HS-5 (cell line): ENCODE data around the gene GRHL1.

Experiments used
- DNase-seq: peaks from one replicate; pipeline ENCODE4 v3.0.0-alpha.2; 2012; ENCODE audit warnings: low read depth

GRHL1 gene

GRCh38 chr2:9949239-9949991 lies 2.1 kb upstream of the GRHL1 start:
- no peak for DNase-seq

- DNase-seq = no peak
Observed at GRCh38 chr2:9949992-9950520, 1.4 kb upstream of the GRHL1 start.

GRCh38 chr2:9950521-9951271 lies 797 bp upstream of the GRHL1 start:
- no peak for DNase-seq

- no peak for DNase-seq
Observed at GRCh38 chr2:9951272-9951521, 296 bp upstream of the GRHL1 start.

GRCh38 chr2:9952286-9952737 lies 819 bp downstream of the GRHL1 start:
- DNase-seq = no peak

GRCh38 chr2:9952856-9953503 lies 1.5 kb downstream of the GRHL1 start:
- no peak for DNase-seq

- no peak for DNase-seq
Observed at GRCh38 chr2:9954136-9954535, 2.6 kb downstream of the GRHL1 start.

- DNase-seq = no peak
Observed at GRCh38 chr2:9958057-9958456, 6.6 kb downstream of the GRHL1 start.

- DNase-seq = no peak
Observed at GRCh38 chr2:9959262-9959661, 7.8 kb downstream of the GRHL1 start.

GRCh38 chr2:9961013-9961412 lies 9.5 kb downstream of the GRHL1 start:
- DNase-seq = no peak

- no peak for DNase-seq
Observed at GRCh38 chr2:9964334-9964980, 13.0 kb downstream of the GRHL1 start.

- DNase-seq = no peak
Observed at GRCh38 chr2:9965119-9965822, 13.8 kb downstream of the GRHL1 start.

- DNase-seq = no peak
Observed at GRCh38 chr2:9966491-9967022, 15.1 kb downstream of the GRHL1 start.

GRCh38 chr2:9967053-9967775 lies 15.7 kb downstream of the GRHL1 start:
- no peak for DNase-seq

GRCh38 chr2:9968553-9969497 lies 17.3 kb downstream of the GRHL1 start:
- no peak for DNase-seq

- no peak for DNase-seq
Observed at GRCh38 chr2:9970200-9971044, 18.9 kb downstream of the GRHL1 start.

GRCh38 chr2:9971105-9971818 lies 19.8 kb downstream of the GRHL1 start:
- no peak for DNase-seq

- DNase-seq = no peak
Observed at GRCh38 chr2:9971890-9972289, 20.4 kb downstream of the GRHL1 start.
